HG03342 (cell line): ENCODE results near the gene RPL10.

ENCODE experiments used
- ATAC-seq: cut with Tn5 transposase; IDR thresholded peaks from one replicate; pipeline ENCODE4 v1.9.1; 2021; ENCODE audit warnings: mild to moderate bottlenecking, moderate library complexity; ENCODE audit not compliant: unreplicated experiment

The RPL10 gene

GRCh38 chrX:154428176-154429171 lies 30.3 kb downstream of the RPL10 start, which contains the start of gene ATP6AP1:
Gene ATP6AP1, plus strand, starts transcription at chrX:154428677. Its CDS starts 16 bp downstream, at chrX:154428693.
- ATAC-seq = peak; percentile 97

GRCh38 chrX:154429711-154430110 lies 31.5 kb downstream of the RPL10 start:
- ATAC-seq = no peak

GRCh38 chrX:154430479-154430878 lies 32.3 kb downstream of the RPL10 start:
- ATAC-seq = no peak

GRCh38 chrX:154430916-154431315 lies 32.7 kb downstream of the RPL10 start:
- ATAC-seq = no peak

GRCh38 chrX:154431341-154431740 lies 33.2 kb downstream of the RPL10 start:
- ATAC-seq = no peak

GRCh38 chrX:154432210-154432609 lies 34.0 kb downstream of the RPL10 start:
- no peak for ATAC-seq

- ATAC-seq = no peak
Observed at GRCh38 chrX:154433605-154434004, 35.4 kb downstream of the RPL10 start.

GRCh38 chrX:154434394-154435168 lies 36.4 kb downstream of the RPL10 start:
- no peak for ATAC-seq

GRCh38 chrX:154435171-154435733 lies 37.1 kb downstream of the RPL10 start:
- no peak for ATAC-seq

GRCh38 chrX:154436374-154436982 lies 38.3 kb downstream of the RPL10 start:
- ATAC-seq = no peak

- ATAC-seq = no peak
Observed at GRCh38 chrX:154436983-154437752, 39.0 kb downstream of the RPL10 start, which contains the start of gene GDI1. Gene GDI1, plus strand, starts transcription at chrX:154437154. Its CDS starts 101 bp downstream, at chrX:154437255.

- no peak for ATAC-seq
Observed at GRCh38 chrX:154437971-154438893, 40.1 kb downstream of the RPL10 start.

GRCh38 chrX:154439841-154440240 lies 41.7 kb downstream of the RPL10 start:
- no peak for ATAC-seq

- no peak for ATAC-seq
Observed at GRCh38 chrX:154440623-154441357, 42.6 kb downstream of the RPL10 start.

- ATAC-seq = no peak
Observed at GRCh38 chrX:154441564-154441963, 43.4 kb downstream of the RPL10 start.

GRCh38 chrX:154441984-154442707 lies 44.0 kb downstream of the RPL10 start:
- ATAC-seq = no peak

- no peak for ATAC-seq
Observed at GRCh38 chrX:154443479-154443910, 45.3 kb downstream of the RPL10 start.
